ENCODE data around the gene DOCK11.
"Not testable (repeated sequence)": the region's sequence is repeated elsewhere in the genome, so short reads cannot be mapped to it uniquely, and the experiment has no call there.

Gene DOCK11

DNA sequence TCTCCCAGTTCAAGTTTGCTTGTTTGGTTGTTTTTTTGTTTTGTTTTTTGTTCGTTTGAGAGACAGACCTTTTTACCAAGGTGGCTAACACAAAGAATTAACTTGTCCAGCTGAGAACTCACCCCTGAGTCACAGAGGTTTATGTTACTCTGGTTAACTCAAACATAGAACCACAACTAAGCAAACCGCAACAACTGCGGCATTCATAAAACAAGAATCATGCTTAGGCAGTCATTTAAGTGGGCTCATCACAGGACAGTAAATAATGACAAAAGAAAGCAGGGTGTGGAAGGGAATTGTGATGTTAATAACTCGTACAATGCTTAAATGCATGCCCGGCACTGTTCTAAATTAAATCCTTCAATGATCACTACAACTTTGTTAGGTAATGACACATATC is 207.1 kb downstream of the DOCK11 start:
- H3K9me3 ChIP-seq (ENCODE audit: low read depth, low read length), result no peaks in the 10 kb centered on the region
- H3K9ac ChIP-seq (ENCODE audit: insufficient read length), result no peak overlapping the region
- TF ChIP-seq EZH2 (IDR thresholded peaks at IDR 0.05) (no peak), FOXP2 (optimal IDR thresholded peaks at IDR 0.05; ENCODE audit: control extremely low read depth, extremely low read length, insufficient read depth) (no peak), POLR2AphosphoS5 (IDR thresholded peaks at IDR 0.05; ENCODE audit: borderline replicate concordance, low read depth, low read length) (no peak)
- no peaks in the 10 kb centered on the region for H3K36me3 ChIP-seq (ENCODE audit: insufficient read depth, low read length)
- H3K4me3 ChIP-seq, result no peak overlapping the region
- DNase-seq (ENCODE audit: low read depth, low spot score), result no peak
- H3K27ac ChIP-seq, result no peak overlapping the region

DNA sequence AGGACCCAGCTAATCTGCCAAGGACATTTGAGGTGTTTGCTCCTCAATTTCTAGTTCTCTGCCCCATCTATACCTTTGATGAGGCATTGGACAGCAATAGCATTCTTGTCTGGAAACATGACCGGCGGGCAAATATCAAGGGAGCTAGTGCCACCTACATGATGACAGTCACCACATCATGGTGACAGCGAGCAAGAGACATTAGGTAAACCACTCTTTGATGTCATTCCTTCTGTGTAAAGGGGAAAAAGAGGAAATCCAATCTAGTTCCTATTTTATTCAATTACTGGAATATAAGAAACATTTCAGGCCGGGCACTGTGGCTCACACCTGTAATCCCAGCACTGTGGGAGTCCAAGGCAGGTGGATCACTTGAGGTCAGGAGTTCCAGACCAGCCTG is 211.1 kb downstream of the DOCK11 start:
- Histone ChIP-seq H3K27ac (no peak overlapping the region), H3K4me3 (no peak overlapping the region), H3K9me3 (ENCODE audit: low read depth, low read length) (no peaks in the 10 kb centered on the region), H3K9ac (ENCODE audit: insufficient read length) (no peak overlapping the region), H3K36me3 (ENCODE audit: insufficient read depth, low read length) (no peaks in the 10 kb centered on the region)
- no peak for TF ChIP-seq POLR2AphosphoS5 (IDR thresholded peaks at IDR 0.05; ENCODE audit: borderline replicate concordance, low read depth, low read length)
- no peak for TF ChIP-seq EZH2 (IDR thresholded peaks at IDR 0.05)
- no peak for TF ChIP-seq FOXP2 (optimal IDR thresholded peaks at IDR 0.05; ENCODE audit: control extremely low read depth, extremely low read length, insufficient read depth)
- DNase-seq (ENCODE audit: low read depth, low spot score), result no peak

DNA sequence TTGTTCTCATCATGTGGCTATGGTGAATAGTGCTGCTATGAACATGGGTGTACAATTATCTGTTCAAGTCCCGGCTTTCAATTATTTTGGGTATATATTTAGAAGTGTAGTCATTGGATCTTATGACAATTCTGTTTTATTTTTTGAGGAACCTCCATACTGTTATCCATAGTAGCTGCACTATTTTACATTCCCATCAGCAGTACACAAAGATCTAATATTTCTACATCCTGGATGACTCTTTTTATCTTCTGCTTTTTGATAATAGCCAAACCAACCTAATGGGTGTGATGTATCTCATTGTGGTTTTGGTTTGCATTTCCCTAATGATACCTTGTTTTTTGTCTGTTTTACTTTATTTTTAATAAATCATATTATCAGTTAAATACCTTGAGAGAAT is 218.9 kb downstream of the DOCK11 start:
- TF ChIP-seq EZH2 (IDR thresholded peaks at IDR 0.05), result no peak
- no peak for TF ChIP-seq FOXP2 (optimal IDR thresholded peaks at IDR 0.05; ENCODE audit: control extremely low read depth, extremely low read length, insufficient read depth)
- no peak for TF ChIP-seq POLR2AphosphoS5 (IDR thresholded peaks at IDR 0.05; ENCODE audit: borderline replicate concordance, low read depth, low read length)
- no peak overlapping the region for H3K27ac ChIP-seq
- DNase-seq (ENCODE audit: low read depth, low spot score), result no peak
- H3K36me3 ChIP-seq (ENCODE audit: insufficient read depth, low read length), result no peaks in the 10 kb centered on the region
- no peaks in the 10 kb centered on the region for H3K9me3 ChIP-seq (ENCODE audit: low read depth, low read length)
- no peak overlapping the region for H3K4me3 ChIP-seq
- H3K9ac ChIP-seq (ENCODE audit: insufficient read length), result no peak overlapping the region

DNA sequence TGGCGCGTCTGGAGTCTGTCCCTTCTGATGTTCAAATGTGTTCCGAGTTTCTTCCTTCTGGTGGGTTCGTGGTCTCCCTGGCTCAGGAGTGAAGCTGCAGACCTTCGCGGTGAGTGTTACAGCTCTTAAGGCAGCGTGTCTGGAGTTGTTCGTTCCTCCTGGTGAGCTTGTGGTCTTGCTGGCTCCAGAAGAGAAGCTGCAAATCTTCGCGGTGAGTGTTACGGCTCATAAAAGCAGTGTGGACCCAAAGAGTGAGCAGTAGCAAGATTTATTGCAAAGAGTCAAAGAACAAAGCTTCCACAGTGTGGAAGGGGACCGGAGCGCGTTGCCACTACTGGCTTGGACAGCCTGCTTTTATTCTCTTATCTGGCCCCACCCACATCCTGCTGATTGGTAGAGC is 220.3 kb downstream of the DOCK11 start:
- not testable (repeated sequence) for DNase-seq (ENCODE audit: low read depth, low spot score); H3K4me3 ChIP-seq; H3K9ac ChIP-seq (ENCODE audit: insufficient read length); H3K27ac ChIP-seq; H3K9me3 ChIP-seq (ENCODE audit: low read depth, low read length); H3K36me3 ChIP-seq (ENCODE audit: insufficient read depth, low read length)

DNA sequence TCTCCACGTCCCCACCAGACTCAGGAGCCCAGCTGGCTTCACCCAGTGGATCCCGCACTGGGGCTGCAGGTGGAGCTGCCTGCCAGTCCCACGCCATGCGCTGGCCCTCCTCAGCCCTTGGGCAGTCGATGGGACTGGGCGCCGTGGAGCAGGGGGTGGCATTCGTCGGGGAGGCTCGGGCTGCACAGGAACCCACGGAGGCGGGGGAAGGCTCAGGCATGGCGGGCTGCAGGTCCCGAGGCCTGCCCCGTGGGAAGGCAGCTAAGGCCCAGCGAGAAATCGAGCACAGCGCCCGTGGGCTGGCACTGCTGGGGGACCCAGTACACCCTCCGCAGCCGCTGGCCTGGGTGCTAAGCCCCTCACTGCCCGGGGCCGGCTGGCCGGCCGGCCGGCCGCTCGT is 221.2 kb downstream of the DOCK11 start:
- H3K9ac ChIP-seq (ENCODE audit: insufficient read length); H3K36me3 ChIP-seq (ENCODE audit: insufficient read depth, low read length); DNase-seq (ENCODE audit: low read depth, low spot score); H3K27ac ChIP-seq; H3K4me3 ChIP-seq; H3K9me3 ChIP-seq (ENCODE audit: low read depth, low read length): not testable (repeated sequence)

DNA sequence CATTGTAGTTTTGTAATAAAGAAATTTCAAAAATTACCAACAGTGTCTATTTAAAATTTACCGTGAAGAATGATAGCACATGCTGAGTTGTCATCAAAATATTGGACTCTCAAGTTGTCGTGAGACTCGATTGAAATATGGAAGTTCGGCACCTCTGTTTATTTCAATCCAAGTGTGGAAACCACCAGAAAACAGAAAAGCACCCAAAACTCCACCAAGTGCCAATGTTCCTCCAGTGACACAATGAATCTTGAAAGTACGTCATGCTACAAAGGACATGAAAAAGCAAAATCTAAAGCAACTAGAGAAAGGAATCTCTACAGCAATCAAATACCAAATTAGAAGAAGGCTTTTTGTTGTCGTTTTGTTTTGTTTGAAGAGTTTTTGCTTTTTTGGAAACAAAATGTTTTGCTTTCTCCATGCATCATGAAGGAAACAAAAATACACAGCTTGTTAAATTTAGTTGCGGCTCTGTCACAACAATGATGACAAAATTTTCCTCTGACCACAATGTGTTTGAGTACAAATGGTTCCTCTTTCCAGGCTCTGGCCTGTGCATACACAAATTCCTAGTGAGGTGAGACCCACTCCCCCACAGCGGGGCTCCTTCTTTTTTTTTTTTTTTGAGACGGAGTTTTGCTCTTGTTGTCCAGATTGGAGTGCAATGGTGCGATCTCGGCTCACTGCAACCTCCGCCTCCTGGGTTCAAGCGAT is 222.2 kb downstream of the DOCK11 start:
- H3K36me3 ChIP-seq (ENCODE audit: insufficient read depth, low read length), result no peaks in the 10 kb centered on the region
- no peaks in the 10 kb centered on the region for H3K9me3 ChIP-seq (ENCODE audit: low read depth, low read length)
- H3K27ac ChIP-seq, result no peak overlapping the region
- H3K4me3 ChIP-seq, result no peak overlapping the region
- TF ChIP-seq EZH2 (IDR thresholded peaks at IDR 0.05), result no peak
- no peak for TF ChIP-seq FOXP2 (optimal IDR thresholded peaks at IDR 0.05; ENCODE audit: control extremely low read depth, extremely low read length, insufficient read depth)
- no peak for TF ChIP-seq POLR2AphosphoS5 (IDR thresholded peaks at IDR 0.05; ENCODE audit: borderline replicate concordance, low read depth, low read length)
- no peak overlapping the region for H3K9ac ChIP-seq (ENCODE audit: insufficient read length)
- no peak for DNase-seq (ENCODE audit: low read depth, low spot score)

DNA sequence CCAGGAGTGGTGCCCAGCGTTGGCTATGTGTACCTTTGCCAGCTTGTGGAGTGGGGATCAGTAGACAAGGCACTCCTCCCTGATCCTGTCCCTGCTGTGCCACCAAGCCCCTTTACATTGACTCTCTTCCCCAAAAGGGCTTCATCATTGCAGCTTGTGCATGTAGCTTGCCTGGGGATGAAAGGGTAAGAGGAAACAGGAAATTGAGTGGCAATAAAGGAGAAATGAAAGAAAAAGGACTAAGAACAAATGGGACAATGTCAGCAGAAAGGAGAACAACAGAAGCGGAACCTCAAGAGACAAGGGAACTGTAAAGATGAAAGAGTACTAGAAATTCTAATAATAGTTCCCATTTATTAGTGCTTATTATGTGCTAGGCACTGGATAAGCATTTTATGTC is 223.1 kb downstream of the DOCK11 start:
- no peak overlapping the region for H3K27ac ChIP-seq
- DNase-seq (ENCODE audit: low read depth, low spot score), result peak; percentile 10
- H3K9ac ChIP-seq (ENCODE audit: insufficient read length), result no peak overlapping the region
- no peak for TF ChIP-seq FOXP2 (optimal IDR thresholded peaks at IDR 0.05; ENCODE audit: control extremely low read depth, extremely low read length, insufficient read depth)
- TF ChIP-seq POLR2AphosphoS5 (IDR thresholded peaks at IDR 0.05; ENCODE audit: borderline replicate concordance, low read depth, low read length), result no peak
- no peak for TF ChIP-seq EZH2 (IDR thresholded peaks at IDR 0.05)
- H3K9me3 ChIP-seq (ENCODE audit: low read depth, low read length), result no peaks in the 10 kb centered on the region
- H3K36me3 ChIP-seq (ENCODE audit: insufficient read depth, low read length), result no peaks in the 10 kb centered on the region
- H3K4me3 ChIP-seq, result no peak overlapping the region

DNA sequence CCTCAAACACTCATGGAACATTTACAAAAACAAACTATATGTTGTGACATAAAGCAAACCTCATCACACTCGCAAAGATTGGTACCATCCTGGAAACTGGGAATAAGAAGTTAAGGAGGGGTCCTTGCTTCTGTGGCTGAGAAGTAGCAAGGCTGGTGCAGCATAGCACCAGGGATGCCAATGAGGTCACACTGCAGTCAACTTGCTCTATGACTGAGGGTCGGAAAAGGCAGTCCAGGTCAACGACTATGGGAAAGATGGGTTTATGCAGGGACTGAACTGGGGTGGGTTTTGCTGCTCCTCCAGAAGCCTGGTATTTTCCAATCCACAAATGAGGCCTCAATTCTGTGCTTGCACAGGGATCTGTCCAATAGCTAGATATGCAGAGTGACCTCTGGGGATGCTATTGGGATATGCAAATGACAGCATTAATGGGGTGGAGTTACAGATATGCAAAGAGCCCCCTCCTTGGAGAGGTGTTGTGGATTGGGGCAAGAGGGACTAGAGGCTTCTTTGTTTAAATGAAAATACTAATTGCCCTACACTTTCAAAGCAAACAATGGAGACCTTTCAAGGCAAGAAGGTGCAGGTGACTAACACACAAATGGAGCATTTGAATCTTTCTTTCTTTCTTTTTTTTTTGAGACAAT is 224.6 kb downstream of the DOCK11 start:
- H3K27ac ChIP-seq, result no peak overlapping the region
- no peak for DNase-seq (ENCODE audit: low read depth, low spot score)
- H3K36me3 ChIP-seq (ENCODE audit: insufficient read depth, low read length), result no peaks in the 10 kb centered on the region
- no peak overlapping the region for H3K4me3 ChIP-seq
- H3K9ac ChIP-seq (ENCODE audit: insufficient read length), result no peak overlapping the region
- TF ChIP-seq EZH2 (IDR thresholded peaks at IDR 0.05) (no peak), POLR2AphosphoS5 (IDR thresholded peaks at IDR 0.05; ENCODE audit: borderline replicate concordance, low read depth, low read length) (no peak), FOXP2 (optimal IDR thresholded peaks at IDR 0.05; ENCODE audit: control extremely low read depth, extremely low read length, insufficient read depth) (no peak)
- no peaks in the 10 kb centered on the region for H3K9me3 ChIP-seq (ENCODE audit: low read depth, low read length)

DNA sequence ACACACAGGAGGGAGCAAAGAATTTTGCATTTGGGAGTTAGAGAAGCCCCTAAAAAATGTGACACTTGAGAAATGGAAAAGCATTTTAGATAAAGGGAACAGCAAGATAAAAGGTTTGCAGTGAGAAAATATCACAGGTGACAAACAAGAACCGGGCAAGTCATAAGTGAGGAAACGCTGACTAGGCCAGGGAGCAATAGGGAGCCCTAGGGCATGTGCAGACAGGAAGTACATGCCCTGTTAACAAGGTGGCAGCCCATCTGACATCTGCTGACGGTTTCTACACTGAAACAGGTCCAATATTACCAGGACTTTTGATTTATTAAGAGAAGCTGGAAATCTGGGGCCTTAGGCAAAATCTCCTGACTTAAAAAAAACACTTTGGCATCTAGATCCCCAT is 227.8 kb downstream of the DOCK11 start:
- H3K27ac ChIP-seq, result no peak overlapping the region
- no peak overlapping the region for H3K9ac ChIP-seq (ENCODE audit: insufficient read length)
- no peak for DNase-seq (ENCODE audit: low read depth, low spot score)
- no peaks in the 10 kb centered on the region for H3K9me3 ChIP-seq (ENCODE audit: low read depth, low read length)
- no peak for TF ChIP-seq FOXP2 (optimal IDR thresholded peaks at IDR 0.05; ENCODE audit: control extremely low read depth, extremely low read length, insufficient read depth)
- no peak for TF ChIP-seq POLR2AphosphoS5 (IDR thresholded peaks at IDR 0.05; ENCODE audit: borderline replicate concordance, low read depth, low read length)
- no peak for TF ChIP-seq EZH2 (IDR thresholded peaks at IDR 0.05)
- H3K4me3 ChIP-seq, result no peak overlapping the region
- H3K36me3 ChIP-seq (ENCODE audit: insufficient read depth, low read length), result no peaks in the 10 kb centered on the region
